Fibroblast of lung (primary cell): Measurements from ENCODE around the gene OR1I1. TPM values are rescaled to one million over a fixed set of nuclear protein-coding genes. Genes with fewer than 3 reads are reported as not detected.
A peak's percentile ranks its signal among the peaks of the same experiment; 100 is the strongest.

Source experiments
- DNase-seq, 2 donors: peaks; one replicate each; pipeline versions ENCODE4 v3.0.0 to v3.0.0-alpha.2; 2010; ENCODE audit warnings: low read depth in 2 of 2
- H2AFZ ChIP-seq: 2 replicates; pipeline ENCODE4 v1.5.1; 2012; ENCODE audit warnings: low read length, control low read depth, inconsistent platforms
- H3K27ac ChIP-seq: 2 replicates; pipeline ENCODE4 v1.5.1; 2011; ENCODE audit warnings: low read length, control low read depth; ENCODE audit not compliant: insufficient read depth
- H3K27me3 ChIP-seq: 2 replicates; pipeline ENCODE4 v1.5.1; 2011; ENCODE audit warnings: mild to moderate bottlenecking, low read length; ENCODE audit not compliant: control insufficient read depth, insufficient read depth
- H3K36me3 ChIP-seq: 2 replicates; pipeline ENCODE4 v1.5.1; 2011; ENCODE audit warnings: low read length; ENCODE audit not compliant: control insufficient read depth, insufficient read depth
- H3K4me1 ChIP-seq: 2 replicates; pipeline ENCODE4 v1.5.1; 2011; ENCODE audit warnings: low read length; ENCODE audit not compliant: control insufficient read depth, insufficient read depth; ENCODE audit errors: extremely low read depth
- H3K4me2 ChIP-seq: 2 replicates; pipeline ENCODE4 v1.5.1; 2011; ENCODE audit warnings: low read length, control low read depth; ENCODE audit not compliant: insufficient read depth; ENCODE audit errors: extremely low read depth
- H3K4me3 ChIP-seq, 4 experiments: fragments of 200-600 bp in 1 of 4; sonication (generic) in 1 of 4; replicated peaks in 1 of 4; 2 replicates each; pipeline ENCODE4 v1.5.1; 2011 to 2016; ENCODE audit warnings: low read length in 4 of 4, low read depth in 3 of 4, mild to moderate bottlenecking in 3 of 4, control low read depth in 2 of 4, inconsistent platforms in 1 of 4, mixed read lengths in 1 of 4; ENCODE audit not compliant: insufficient read depth in 1 of 4; ENCODE audit errors: control extremely low read depth in 1 of 4
- H3K79me2 ChIP-seq: 2 replicates; pipeline ENCODE4 v1.5.1; 2012; ENCODE audit warnings: mild to moderate bottlenecking, low read length, inconsistent platforms; ENCODE audit not compliant: control insufficient read depth, insufficient read depth
- H3K9ac ChIP-seq: 2 replicates; pipeline ENCODE4 v1.5.1; 2011; ENCODE audit warnings: mild to moderate bottlenecking, low read length, control low read depth; ENCODE audit not compliant: insufficient read depth
- H3K9me3 ChIP-seq: 2 replicates; pipeline ENCODE4 v1.5.1; 2012; ENCODE audit warnings: low read depth, low read length; ENCODE audit not compliant: control insufficient read depth, insufficient read depth
- H4K20me1 ChIP-seq: 2 replicates; pipeline ENCODE4 v1.5.1; 2011; ENCODE audit warnings: low read length; ENCODE audit not compliant: control insufficient read depth, insufficient read depth; ENCODE audit errors: extremely low read depth
- CTCF ChIP-seq, 2 donors: IDR thresholded peaks in 1 of 2; conservative IDR thresholded peaks in 1 of 2; 1 replicate in 1 of 2; 2 replicates in 1 of 2; pipeline ENCODE4 v1.5.1; 2011 to 2012; ENCODE audit warnings: low read length in 2 of 2, control low read depth in 1 of 2, inconsistent platforms in 1 of 2, low read depth in 1 of 2, mild to moderate bottlenecking in 1 of 2
- EZH2 ChIP-seq: IDR thresholded peaks from 2 replicates; pipeline ENCODE4 v1.5.1; 2012; ENCODE audit warnings: low read length, control low read depth, mild to moderate bottlenecking; ENCODE audit errors: missing control alignments
- polyA plus RNA-seq, 2 donors: library from polyadenylated mRNA; depleted of rRNA in 1 of 2; stranded (reverse) in 1 of 2; unstranded in 1 of 2; fragments of >200 nt; gene quantifications; 2 replicates each; pipeline ENCODE4 v1.2.1, GENCODE V29; 2011 to 2012; ENCODE audit warnings: missing spikeins in 1 of 2
- total RNA-seq: library from RNA; depleted of rRNA; stranded (reverse); fragments of >200 nt; gene quantifications from 2 replicates; pipeline ENCODE4 v1.2.1, GENCODE V29; 2014

Gene OR1I1
- total and polyA plus RNA-seq, 2 donors (not counting 1 experiment from before 2014, with no cell fraction given), result not detected

GRCh38 chr19:15123031-15123890 lies 41.2 kb downstream of the OR1I1 start:
- Histone ChIP-seq H3K4me1 (peaks cover 8% of the 10 kb centered on the region), H4K20me1 (no peaks in the 10 kb centered on the region), H2AFZ (no peak overlapping the region), H3K27me3 (no peaks in the 10 kb centered on the region), H3K9ac (no peak overlapping the region), H3K9me3 (no peaks in the 10 kb centered on the region), H3K4me3 (no peak overlapping the region), H3K4me2 (peak overlapping the region; percentile 81), H3K27ac (no peak overlapping the region), H3K36me3 (peaks cover 17% of the 10 kb centered on the region), H3K79me2 (peaks cover 16% of the 10 kb centered on the region)
- TF ChIP-seq CTCF (conservative IDR thresholded peaks at IDR 0.05 in 1 of 2, IDR thresholded peaks at IDR 0.05 in 1 of 2; ENCODE audit: low read depth in 1 of 2, low read length in 2 of 2) (no peak), EZH2 (no peak)
- no peak for DNase-seq

GRCh38 chr19:15123900-15124299 lies 41.9 kb downstream of the OR1I1 start:
- no peaks in the 10 kb centered on the region for H4K20me1 ChIP-seq
- no peak overlapping the region for H2AFZ ChIP-seq
- H3K9ac ChIP-seq, result no peak overlapping the region
- peak overlapping the region in 2 of 4 experiments; percentile 88 to 93 for H3K4me3 ChIP-seq
- TF ChIP-seq CTCF (conservative IDR thresholded peaks at IDR 0.05 in 1 of 2, IDR thresholded peaks at IDR 0.05 in 1 of 2; ENCODE audit: low read depth in 1 of 2, low read length in 2 of 2) (no peak), EZH2 (no peak)
- no peaks in the 10 kb centered on the region for H3K27me3 ChIP-seq
- peaks cover 16% of the 10 kb centered on the region for H3K79me2 ChIP-seq
- no peaks in the 10 kb centered on the region for H3K9me3 ChIP-seq
- H3K36me3 ChIP-seq, result peaks cover 11% of the 10 kb centered on the region
- H3K4me1 ChIP-seq, result peaks cover 8% of the 10 kb centered on the region
- peak overlapping the region; percentile 25 for H3K27ac ChIP-seq
- DNase-seq, result no peak
- peak overlapping the region; percentile 81 for H3K4me2 ChIP-seq

- DNase-seq, result no peak
- Histone ChIP-seq H2AFZ (peak overlapping the region; percentile 95), H3K4me1 (peaks cover 8% of the 10 kb centered on the region), H3K27ac (peak overlapping the region; percentile 94), H4K20me1 (no peaks in the 10 kb centered on the region), H3K36me3 (peaks cover 8% of the 10 kb centered on the region), H3K27me3 (no peaks in the 10 kb centered on the region), H3K4me3 (peak overlapping the region; percentile 82 to 95 (median 90)), H3K9ac (peak overlapping the region; percentile 81), H3K79me2 (peaks cover 16% of the 10 kb centered on the region), H3K4me2 (peak overlapping the region; percentile 81), H3K9me3 (no peaks in the 10 kb centered on the region)
- TF ChIP-seq CTCF (conservative IDR thresholded peaks at IDR 0.05 in 1 of 2, IDR thresholded peaks at IDR 0.05 in 1 of 2; ENCODE audit: low read depth in 1 of 2, low read length in 2 of 2) (no peak), EZH2 (no peak)
Measured at GRCh38 chr19:15124572-15125231, 42.7 kb downstream of the OR1I1 start.
